Ishikawa (cell line): Measurements from ENCODE around the gene BTF3L4.
A peak's percentile ranks its signal among the peaks of the same experiment; 100 is the strongest.

ENCODE experiments used
- CEBPB ChIP-seq: IDR thresholded peaks from 2 replicates; pipeline ENCODE4 v1.6.1; 2012
- CREB1 ChIP-seq: IDR thresholded peaks from 2 replicates; pipeline ENCODE4 v1.6.1; 2012; ENCODE audit warnings: low read depth
- EGR1 ChIP-seq: IDR thresholded peaks from 2 replicates; pipeline ENCODE4 v1.6.1; 2012
- EP300 ChIP-seq: IDR thresholded peaks from 2 replicates; pipeline ENCODE4 v1.6.1; 2012; ENCODE audit warnings: borderline replicate concordance
- FOXM1 ChIP-seq: IDR thresholded peaks from 2 replicates; pipeline ENCODE4 v1.6.1; 2012; ENCODE audit warnings: low read depth, borderline replicate concordance
- MAX ChIP-seq: IDR thresholded peaks from 2 replicates; pipeline ENCODE4 v1.6.1; 2012
- NFIC ChIP-seq: IDR thresholded peaks from 2 replicates; pipeline ENCODE4 v1.6.1; 2012
- RAD21 ChIP-seq: IDR thresholded peaks from 2 replicates; pipeline ENCODE4 v1.6.1; 2012; ENCODE audit warnings: low read depth
- REST ChIP-seq: IDR thresholded peaks from 2 replicates; pipeline ENCODE4 v1.6.1; 2012; ENCODE audit warnings: low read depth, mild to moderate bottlenecking
- TAF1 ChIP-seq: IDR thresholded peaks from 2 replicates; pipeline ENCODE4 v1.6.1; 2012; ENCODE audit warnings: low read depth, mild to moderate bottlenecking
- TCF12 ChIP-seq: IDR thresholded peaks from 2 replicates; pipeline ENCODE4 v1.6.1; 2012; ENCODE audit warnings: low read depth
- TEAD4 ChIP-seq: IDR thresholded peaks from 2 replicates; pipeline ENCODE4 v1.6.1; 2012
- USF1 ChIP-seq: IDR thresholded peaks from 2 replicates; pipeline ENCODE4 v1.6.1; 2012
- YY1 ChIP-seq: IDR thresholded peaks from 2 replicates; pipeline ENCODE4 v1.6.1; 2012; ENCODE audit warnings: low read depth
- ZBTB7A ChIP-seq: IDR thresholded peaks from 2 replicates; pipeline ENCODE4 v1.6.1; 2012; ENCODE audit warnings: low read depth

BTF3L4 gene

DNA sequence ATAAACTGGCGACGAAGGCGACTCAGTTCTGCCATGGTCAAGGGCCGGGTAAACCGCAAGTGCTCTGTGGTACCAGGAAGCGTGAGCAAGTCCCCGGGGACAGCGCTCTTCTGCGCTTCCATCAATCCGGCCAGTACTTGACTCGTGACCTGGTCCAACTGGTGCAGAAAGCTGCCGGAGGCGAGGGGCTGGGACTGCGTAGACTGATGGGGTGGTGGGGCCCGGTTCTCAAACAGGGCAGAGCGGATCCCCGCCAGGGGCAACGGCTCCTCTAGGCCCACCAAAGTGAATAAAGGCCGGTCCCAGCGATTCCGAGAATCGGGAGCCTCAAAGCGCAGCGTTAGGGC lies 23.3 kb upstream of the BTF3L4 start:
- TF ChIP-seq CREB1: no peak
- no peak for TF ChIP-seq ZBTB7A
- no peak for TF ChIP-seq RAD21
- no peak for TF ChIP-seq MAX
- TF ChIP-seq NFIC: no peak
- no peak for TF ChIP-seq EGR1
- no peak for TF ChIP-seq TEAD4
- TF ChIP-seq TCF12: no peak
- TF ChIP-seq USF1: no peak
- TF ChIP-seq YY1: no peak
- no peak for TF ChIP-seq CEBPB
- no peak for TF ChIP-seq FOXM1
- no peak for TF ChIP-seq EP300
- TF ChIP-seq TAF1: no peak
- no peak for TF ChIP-seq REST

DNA sequence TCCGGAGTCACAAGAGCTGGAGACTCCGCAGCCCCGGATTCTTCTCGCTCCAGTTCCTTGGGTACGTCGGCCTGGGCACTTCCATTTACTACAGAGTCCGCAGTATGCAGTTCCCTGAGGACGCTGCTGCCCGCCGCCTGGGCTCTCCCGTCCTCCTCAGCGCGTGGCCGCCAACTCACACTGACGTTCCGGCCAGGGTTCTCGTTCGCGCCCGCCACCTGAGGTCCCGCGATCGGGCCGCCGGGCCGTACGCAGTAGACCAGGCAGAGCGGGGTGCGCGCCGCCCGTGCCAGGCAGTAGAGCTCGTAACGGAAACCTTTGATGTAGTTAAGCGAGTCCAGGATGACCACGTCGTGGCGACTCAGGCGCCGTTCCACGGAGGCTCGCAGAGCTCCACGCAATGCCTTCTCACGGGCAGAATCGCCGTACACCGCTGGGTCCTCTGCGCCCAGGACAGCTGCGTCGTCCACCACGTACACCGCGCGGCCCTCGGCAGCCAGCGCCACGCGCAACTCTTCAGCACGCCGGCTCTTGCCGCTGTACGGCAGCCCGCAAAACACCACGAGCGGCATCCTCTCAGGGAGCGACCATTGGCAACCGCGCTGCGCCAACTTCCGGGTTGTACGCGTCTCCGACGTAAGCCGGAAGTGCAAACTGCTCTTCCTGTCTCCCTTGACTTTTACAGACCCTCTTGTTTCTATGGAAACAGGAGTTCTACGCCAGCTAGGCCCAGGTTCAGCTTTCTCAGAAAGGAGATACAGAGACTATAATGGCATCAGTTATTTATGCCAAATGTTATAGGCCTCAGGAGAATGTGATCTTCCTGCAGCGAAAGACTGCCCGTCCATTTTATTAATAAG lies 22.7 kb upstream of the BTF3L4 start, which contains the start of gene KTI12:
Gene KTI12 (minus strand): TSS at position 621 of the 860 bp plus-strand sequence. CDS start 49 bp downstream, at position 572.
- TF ChIP-seq MAX (peak; percentile 90), NFIC (no peak), YY1 (peak; percentile 90), TCF12 (0 out of 2 replicates have a peak, but pooled peaks have one; percentile 50), CREB1 (peak; percentile 67), FOXM1 (no peak), EGR1 (no peak), REST (no peak), EP300 (no peak), TAF1 (peak; percentile 81), ZBTB7A (no peak), USF1 (no peak)

DNA sequence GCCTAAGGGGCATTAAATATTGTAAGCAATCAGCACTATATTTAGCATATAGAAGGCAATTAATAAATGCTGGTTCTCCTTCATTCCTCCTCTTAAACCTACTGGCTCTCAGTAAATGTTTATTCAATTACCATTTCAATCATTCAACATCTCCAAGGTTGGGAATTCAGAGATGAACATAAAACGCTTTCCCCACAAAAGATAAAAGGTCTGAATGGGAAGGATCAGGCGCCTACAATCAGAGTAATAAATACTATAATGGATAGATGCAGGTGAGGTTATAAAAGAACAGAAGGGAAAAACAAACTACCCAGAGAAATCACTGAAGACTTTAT lies 22.1 kb upstream of the BTF3L4 start:
- TF ChIP-seq TAF1: no peak
- no peak for TF ChIP-seq ZBTB7A
- no peak for TF ChIP-seq REST
- TF ChIP-seq USF1: no peak
- TF ChIP-seq FOXM1: no peak
- no peak for TF ChIP-seq RAD21
- TF ChIP-seq TEAD4: no peak
- TF ChIP-seq NFIC: no peak
- no peak for TF ChIP-seq EP300
- TF ChIP-seq EGR1: no peak
- TF ChIP-seq CEBPB: no peak
- no peak for TF ChIP-seq MAX
- no peak for TF ChIP-seq TCF12
- TF ChIP-seq CREB1: no peak

- TF ChIP-seq CEBPB (no peak), TEAD4 (no peak), ZBTB7A (no peak), USF1 (no peak), EP300 (no peak), TAF1 (no peak), MAX (no peak), FOXM1 (no peak), NFIC (no peak), EGR1 (no peak), CREB1 (no peak), RAD21 (no peak), TCF12 (no peak), REST (no peak), YY1 (no peak)
Observed at GRCh38 chr1:52037402-52037814, 18.7 kb upstream of the BTF3L4 start.
